Thymus (tissue), 11 donors: Measurements from ENCODE around the gene CENPV. TPM values are rescaled to one million over a fixed set of nuclear protein-coding genes. Genes with fewer than 3 reads are reported as not detected.

Experiments
- DNase-seq, 9 donors: peaks; one replicate each; pipeline ENCODE4 v3.0.0-alpha.2; 2013; ENCODE audit warnings: low spot score in 9 of 9, low read depth in 6 of 9, missing footprints in 1 of 9
- H3K27ac ChIP-seq, 2 donors: one replicate each; pipeline ENCODE4 v1.5.1; 2013; ENCODE audit warnings: control low read depth in 1 of 2, low read depth in 1 of 2, low read length in 1 of 2, mild to moderate bottlenecking in 1 of 2, moderate library complexity in 1 of 2
- H3K27me3 ChIP-seq, 2 donors: one replicate each; pipeline ENCODE4 v1.5.1; 2013; ENCODE audit warnings: low read length in 1 of 2; ENCODE audit not compliant: control insufficient read depth in 2 of 2, insufficient read depth in 1 of 2
- H3K36me3 ChIP-seq, 2 donors: one replicate each; pipeline ENCODE4 v1.5.1; 2013; ENCODE audit warnings: low read length in 1 of 2, mild to moderate bottlenecking in 1 of 2, moderate library complexity in 1 of 2; ENCODE audit not compliant: control insufficient read depth in 2 of 2, insufficient read depth in 2 of 2
- H3K4me1 ChIP-seq, 2 donors: one replicate each; pipeline ENCODE4 v1.5.1; 2013; ENCODE audit warnings: low read length in 2 of 2; ENCODE audit not compliant: control insufficient read depth in 2 of 2, insufficient read depth in 2 of 2
- H3K4me3 ChIP-seq, 2 donors: one replicate each; pipeline ENCODE4 v1.5.1; 2013; ENCODE audit warnings: low read length in 2 of 2, control low read depth in 1 of 2, mild to moderate bottlenecking in 1 of 2
- H3K9me3 ChIP-seq, 2 donors: one replicate each; pipeline ENCODE4 v1.5.1; 2013; ENCODE audit warnings: low read length in 1 of 2, mild to moderate bottlenecking in 1 of 2; ENCODE audit not compliant: control insufficient read depth in 2 of 2, insufficient read depth in 1 of 2
- WGBS: extraction: QIAGEN DNeasy Blood & Tissue Kit; methylation state at CpG from one replicate; pipeline ENCODE4 v1.1.7; 2013; 5-methylcytosine and 5-hydroxymethylcytosine counted together
- polyA plus RNA-seq: library from polyadenylated mRNA; stranded (reverse); fragments of 200-250 nt; gene quantifications from one replicate; pipeline ENCODE4 v1.2.3, GENCODE V29; 2013
- total RNA-seq: library from RNA; stranded (reverse); fragments of 120-200 nt; gene quantifications from one replicate; pipeline ENCODE4 v1.2.4, GENCODE V29; 2013
- donor health status: healthy.

The CENPV gene
- total and polyA plus RNA-seq, 2 donors: 85.2 to 108 TPM

DNA sequence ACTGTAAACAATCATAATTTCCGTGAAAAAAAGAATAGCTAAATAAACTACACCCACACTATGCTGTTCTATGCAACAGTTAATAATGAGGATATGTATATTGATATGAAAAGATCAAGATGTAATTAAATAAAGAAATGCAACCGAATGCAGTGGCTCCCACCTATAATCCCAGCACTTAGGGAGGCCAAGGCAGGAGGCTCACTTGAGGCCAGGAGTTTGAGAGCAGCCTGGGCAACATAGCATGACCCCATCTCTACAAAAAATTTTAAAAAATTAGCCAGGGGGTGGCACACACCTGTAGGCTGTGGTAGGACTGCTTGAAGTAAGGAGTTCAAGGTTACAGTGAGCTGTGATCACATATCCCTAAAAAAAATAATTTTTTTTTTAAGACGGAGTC, 14.9 kb downstream of the CENPV start:
- H3K4me1 ChIP-seq: no peaks in the 10 kb centered on the region
- H3K4me3 ChIP-seq: no peak overlapping the region
- no peak overlapping the region for H3K27ac ChIP-seq
- DNase-seq: no peak
- H3K9me3 ChIP-seq: no peaks in the 10 kb centered on the region
- no peaks in the 10 kb centered on the region for H3K27me3 ChIP-seq
- H3K36me3 ChIP-seq: peaks cover 13 to 15% of the 10 kb centered on the region in 2 donors
- WGBS: over 99% methylated on average over 3 of the region's 3 CpGs

DNA sequence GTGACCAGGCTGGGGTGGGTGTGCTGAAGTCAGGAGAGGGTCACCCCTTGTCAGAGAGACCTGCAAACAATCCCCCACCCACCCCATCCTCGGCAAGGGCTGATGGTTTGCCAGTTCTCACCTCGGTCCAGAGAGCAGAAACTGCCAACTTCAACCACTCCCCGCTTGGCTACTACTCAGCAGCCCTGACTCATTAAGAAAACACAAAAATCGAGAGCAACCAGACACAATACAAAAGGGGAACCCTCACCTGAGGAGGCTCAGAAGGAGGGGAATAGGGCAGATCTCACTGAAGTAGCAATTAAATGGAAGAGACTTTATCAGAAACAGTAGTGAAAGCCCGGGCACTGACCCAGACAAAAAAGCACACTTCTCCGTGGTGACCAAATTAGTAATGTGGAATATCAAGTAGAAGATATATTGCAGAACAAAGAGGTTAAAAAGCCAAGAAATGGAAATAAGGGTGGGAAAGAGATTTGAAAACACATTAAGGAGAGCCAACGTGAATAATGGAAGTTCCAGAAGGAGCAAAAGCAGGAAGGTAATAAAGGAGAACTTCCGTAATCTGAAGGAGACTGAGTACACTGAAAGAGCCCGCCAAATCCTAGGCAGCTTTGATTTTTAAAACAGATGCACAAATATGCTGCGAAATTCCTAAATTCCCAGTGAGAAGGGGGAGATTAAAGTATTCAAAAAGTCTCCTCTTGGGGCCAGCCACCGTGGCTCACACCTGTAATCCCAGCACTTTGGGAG, 23.6 kb downstream of the CENPV start:
- H3K9me3 ChIP-seq: no peaks in the 10 kb centered on the region
- peaks cover 11 to 16% of the 10 kb centered on the region in 2 donors for H3K36me3 ChIP-seq
- H3K4me3 ChIP-seq: no peak overlapping the region
- no peaks in the 10 kb centered on the region for H3K27me3 ChIP-seq
- WGBS: 93% methylated on average over 11 of the region's 11 CpGs
- H3K4me1 ChIP-seq: no peaks in the 10 kb centered on the region
- H3K27ac ChIP-seq: no peak overlapping the region
- no peak for DNase-seq

DNA sequence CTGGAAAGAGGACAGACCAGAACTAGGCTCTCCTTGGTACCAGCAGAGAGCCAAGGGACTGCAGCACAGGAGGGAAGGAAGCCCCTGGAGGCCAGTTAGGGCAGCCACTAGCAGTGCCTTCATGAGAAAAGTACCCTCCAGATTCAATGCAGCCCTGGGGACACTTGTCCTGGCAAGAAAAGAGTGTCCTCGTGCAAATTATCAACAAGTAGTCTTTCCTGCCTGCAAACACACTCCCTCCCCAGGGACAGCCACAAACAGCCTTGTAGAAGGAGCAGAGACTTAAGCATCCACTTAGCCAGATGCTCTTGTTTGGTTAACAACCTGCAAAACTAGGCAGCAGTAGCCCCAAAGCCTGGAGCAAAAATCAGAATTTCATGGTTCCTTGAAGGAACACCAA, 24.3 kb downstream of the CENPV start:
- WGBS: 92% methylated on average over 1 of the region's 1 CpG
- no peaks in the 10 kb centered on the region for H3K9me3 ChIP-seq
- DNase-seq: no peak
- H3K27me3 ChIP-seq: no peaks in the 10 kb centered on the region
- H3K27ac ChIP-seq: no peak overlapping the region
- peaks cover 11 to 16% of the 10 kb centered on the region in 2 donors for H3K36me3 ChIP-seq
- no peaks in the 10 kb centered on the region for H3K4me1 ChIP-seq
- H3K4me3 ChIP-seq: no peak overlapping the region

DNA sequence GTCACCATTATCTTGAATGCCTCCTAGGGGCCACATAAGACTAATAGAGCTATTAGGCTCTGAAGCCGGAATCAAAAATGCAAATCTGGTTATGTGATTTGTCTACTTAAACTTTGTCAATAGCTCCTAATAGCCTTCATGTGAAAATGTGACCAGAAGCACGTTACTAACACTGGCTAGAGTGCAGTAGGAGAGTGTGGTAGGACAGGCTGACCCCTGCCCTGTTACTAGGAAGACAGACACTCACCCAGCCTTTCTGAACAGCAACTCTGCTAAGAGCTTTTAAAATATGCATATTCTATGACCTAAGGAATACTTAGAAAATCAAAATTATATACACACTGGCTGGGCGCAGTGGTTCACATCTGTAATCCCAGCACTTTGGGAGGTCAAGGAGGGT, 26.3 kb downstream of the CENPV start:
- 99% methylated on average over 3 of the region's 3 CpGs for WGBS
- no peak overlapping the region for H3K4me3 ChIP-seq

DNA sequence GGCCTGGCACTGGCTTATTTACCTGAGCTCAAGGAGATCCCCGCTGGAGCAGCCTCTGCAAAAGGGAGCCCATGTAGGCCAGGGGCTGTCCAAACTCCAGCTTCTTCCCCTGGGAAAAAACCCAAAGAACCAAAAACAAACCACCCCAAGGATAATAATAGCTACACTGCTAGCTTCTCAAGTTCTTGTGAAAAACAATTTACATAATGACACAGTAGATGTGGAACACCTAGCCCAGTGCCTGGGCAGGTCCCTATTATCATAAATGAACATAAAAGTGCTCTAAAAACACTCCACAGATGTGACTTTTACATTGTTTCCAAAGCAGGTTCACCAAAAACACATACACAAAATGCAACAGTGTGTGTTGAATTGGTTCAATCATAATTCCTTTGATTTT, 27.3 kb downstream of the CENPV start:
- no peak overlapping the region for H3K27ac ChIP-seq
- no peak for DNase-seq
- WGBS: 98% methylated on average over 1 of the region's 1 CpG
- H3K36me3 ChIP-seq: peaks cover 11 to 16% of the 10 kb centered on the region in 2 donors
- no peaks in the 10 kb centered on the region for H3K27me3 ChIP-seq
- no peaks in the 10 kb centered on the region for H3K9me3 ChIP-seq
- H3K4me3 ChIP-seq: no peak overlapping the region
- H3K4me1 ChIP-seq: no peaks in the 10 kb centered on the region

More for the DNA sequence above, 26.3 kb downstream of the CENPV start:
- no peak for DNase-seq
- Histone ChIP-seq H3K4me1 (no peaks in the 10 kb centered on the region), H3K27me3 (no peaks in the 10 kb centered on the region), H3K27ac (no peak overlapping the region), H3K9me3 (no peaks in the 10 kb centered on the region), H3K36me3 (peaks cover 11 to 16% of the 10 kb centered on the region in 2 donors)

DNA sequence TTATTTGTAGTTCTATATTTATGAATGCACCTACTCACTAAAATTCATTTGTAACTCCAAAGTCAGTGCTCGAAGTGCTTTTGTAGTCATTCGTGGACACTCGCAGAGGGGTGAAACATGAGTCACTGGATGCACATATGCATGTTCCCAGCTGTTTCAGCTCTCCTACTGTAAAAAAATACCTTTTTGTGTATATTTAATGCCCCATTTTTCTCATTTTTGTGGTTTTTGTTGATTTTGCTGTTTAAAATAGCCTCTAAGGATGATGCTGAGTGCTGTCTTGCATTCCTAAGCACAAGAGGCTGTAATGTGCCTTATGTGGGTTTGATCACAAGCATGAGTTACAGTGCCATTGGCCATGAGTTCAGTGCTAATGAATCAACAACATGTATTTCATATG, 30.6 kb downstream of the CENPV start:
- DNase-seq: no peak
- no peaks in the 10 kb centered on the region for H3K27me3 ChIP-seq
- WGBS: 97% methylated on average over 3 of the region's 3 CpGs

DNA sequence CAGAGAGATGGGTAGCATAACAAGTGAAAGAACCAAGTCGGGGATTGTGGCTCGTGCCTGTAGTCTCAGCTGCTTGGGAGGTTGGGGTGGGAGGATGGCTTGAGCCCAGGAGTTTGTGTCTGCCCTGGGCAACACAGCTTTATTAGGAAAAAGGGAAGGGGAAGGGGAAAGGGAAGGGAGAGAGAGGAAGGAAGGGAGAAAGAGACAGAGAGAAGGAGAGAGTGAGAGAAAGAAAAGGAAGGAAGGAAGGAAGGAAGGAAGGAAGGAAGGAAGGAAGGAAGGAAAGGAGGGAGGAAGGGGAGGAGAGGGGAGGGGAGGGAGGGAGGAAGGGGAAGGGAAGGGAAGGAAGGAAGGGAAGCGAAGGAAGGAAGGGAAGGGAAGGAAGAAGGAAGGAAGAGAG, 33.3 kb downstream of the CENPV start:
- Histone ChIP-seq H3K27me3 (no peaks in the 10 kb centered on the region), H3K4me1 (no peaks in the 10 kb centered on the region), H3K36me3 (peaks cover 4 to 5% of the 10 kb centered on the region in 2 donors), H3K4me3 (no peak overlapping the region), H3K9me3 (no peaks in the 10 kb centered on the region), H3K27ac (no peak overlapping the region)
- no peak for DNase-seq
- WGBS: 80% methylated on average over 3 of the region's 3 CpGs

More for the DNA sequence above, 30.6 kb downstream of the CENPV start:
- Histone ChIP-seq H3K9me3 (no peaks in the 10 kb centered on the region), H3K27ac (no peak overlapping the region), H3K4me1 (no peaks in the 10 kb centered on the region), H3K4me3 (no peak overlapping the region), H3K36me3 (peaks cover 12 to 16% of the 10 kb centered on the region in 2 donors)

DNA sequence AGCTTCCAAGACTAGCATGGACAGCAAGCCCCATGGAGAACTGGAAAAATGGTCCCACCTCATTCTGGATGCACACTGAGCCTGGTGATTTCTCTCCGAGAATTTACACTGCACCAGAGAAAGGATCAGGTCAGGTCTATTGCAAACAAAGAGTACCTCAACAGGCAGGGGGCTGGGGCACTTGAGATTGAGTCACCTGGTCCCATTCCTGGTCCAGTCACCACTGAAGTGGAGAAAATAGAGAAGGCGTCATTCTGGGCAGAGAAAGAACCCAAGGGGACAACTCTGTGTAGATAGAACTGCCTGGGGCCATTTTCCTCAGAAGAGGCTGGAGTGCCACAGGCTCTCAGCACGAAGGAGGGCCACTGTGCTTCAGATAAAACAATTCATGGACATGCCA, 38.4 kb downstream of the CENPV start:
- peaks cover 8% of the 10 kb centered on the region in 2 donors for H3K4me1 ChIP-seq
- DNase-seq: no peak
- H3K9me3 ChIP-seq: no peaks in the 10 kb centered on the region
- no peak overlapping the region for H3K4me3 ChIP-seq
- H3K36me3 ChIP-seq: peaks cover 2 to 7% of the 10 kb centered on the region in 2 donors
- H3K27me3 ChIP-seq: no peaks in the 10 kb centered on the region
- no peak overlapping the region for H3K27ac ChIP-seq
- 97% methylated on average over 3 of the region's 3 CpGs for WGBS

DNA sequence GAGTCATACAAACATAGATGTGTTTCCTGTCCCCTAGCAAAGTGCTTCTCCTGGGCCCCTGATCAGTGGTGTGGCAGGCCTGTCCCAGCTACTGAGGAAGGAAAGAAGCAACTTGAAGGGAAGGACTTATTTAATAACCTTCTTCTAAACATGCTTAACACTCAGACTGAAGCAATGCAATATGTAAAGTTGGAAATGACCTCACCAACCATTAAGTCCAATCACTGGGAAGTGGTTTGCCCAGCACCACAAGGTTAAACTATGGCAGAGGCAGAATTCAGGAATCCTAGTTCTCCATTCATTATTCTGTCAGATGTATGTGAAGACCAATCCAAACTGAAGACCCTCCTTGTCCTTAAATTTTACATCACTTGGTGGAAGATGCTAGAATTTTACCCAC, 39.1 kb downstream of the CENPV start:
- Histone ChIP-seq H3K27me3 (no peaks in the 10 kb centered on the region), H3K36me3 (peaks cover 2 to 7% of the 10 kb centered on the region in 2 donors), H3K4me1 (peaks cover 8% of the 10 kb centered on the region in 2 donors), H3K4me3 (no peak overlapping the region), H3K9me3 (no peaks in the 10 kb centered on the region), H3K27ac (no peak overlapping the region)
- DNase-seq: no peak
